ENCODE data around the gene AATF. TPM values are rescaled to one million over a fixed set of nuclear protein-coding genes. Genes with fewer than 3 reads are reported as not detected.
A peak's percentile ranks its signal among the peaks of the same experiment; 100 is the strongest.

AATF gene
- polyA plus RNA-seq (2013, experiment 1 of 2), result 118 TPM
- polyA plus RNA-seq (2013, experiment 2 of 2), result 114 TPM

DNA sequence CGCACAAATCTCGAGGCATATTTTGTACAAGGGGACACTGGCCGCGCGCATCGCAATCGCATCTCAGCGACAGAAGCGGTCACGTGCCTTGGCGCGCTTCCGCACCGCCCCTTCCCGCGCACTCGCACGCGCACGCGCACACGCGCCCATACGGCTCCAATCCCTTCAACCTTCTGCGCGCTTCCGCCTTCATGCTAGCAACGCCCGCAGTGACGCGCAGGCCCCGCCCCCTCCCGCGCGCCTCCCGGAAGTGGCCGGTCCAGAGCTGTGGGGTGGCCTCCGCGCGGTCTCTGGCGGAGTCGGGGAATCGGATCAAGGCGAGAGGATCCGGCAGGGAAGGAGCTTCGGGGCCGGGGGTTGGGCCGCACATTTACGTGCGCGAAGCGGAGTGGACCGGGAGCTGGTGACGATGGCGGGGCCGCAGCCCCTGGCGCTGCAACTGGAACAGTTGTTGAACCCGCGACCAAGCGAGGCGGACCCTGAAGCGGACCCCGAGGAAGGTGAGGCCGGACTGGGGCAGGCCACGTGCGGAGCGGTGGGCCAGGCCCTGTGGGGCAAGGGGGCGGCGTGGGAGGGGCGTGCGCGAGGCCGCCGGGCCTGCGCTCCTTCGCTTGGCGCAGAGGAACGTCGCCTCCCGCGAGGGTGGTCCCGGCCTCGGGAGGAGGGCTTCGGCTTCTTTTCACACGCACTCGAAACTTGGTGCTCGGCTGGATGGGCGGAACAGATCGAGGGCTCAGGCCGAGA lies at the start of gene AATF:
Gene AATF (plus strand): TSS at position 238 of the 744 bp plus-strand sequence. CDS start 172 bp downstream, at position 410.
- DNase-seq, result peak; percentile 98
- Histone ChIP-seq H3K18ac (ENCODE audit: low read length) (peak within 1 kb of the TSS; percentile 29), H4K5ac (ENCODE audit: low read length) (no peak within 1 kb of the TSS), H3K27me3 (ENCODE audit: insufficient read depth, low read length, poor library complexity) (peaks cover 4% of the 10 kb centered on the region), H3K4me2 (ENCODE audit: low read length) (peak within 1 kb of the TSS; percentile 94), H3K36me3 (ENCODE audit: control insufficient read depth, insufficient read depth, low read length) (peaks cover 6% of the 10 kb centered on the region), H3K23ac (ENCODE audit: low read length) (peak within 1 kb of the TSS; percentile 91), H3K56ac (ENCODE audit: low read length) (peak within 1 kb of the TSS; percentile 96), H3K79me2 (ENCODE audit: control insufficient read depth, insufficient read depth, low read length) (peaks cover 15% of the 10 kb centered on the region), H3K79me1 (ENCODE audit: low read length) (peaks cover 20% of the 10 kb centered on the region), H2AK5ac (ENCODE audit: low read length) (peak within 1 kb of the TSS; percentile 31), H2BK120ac (ENCODE audit: low read depth, low read length) (no peak within 1 kb of the TSS), H3K4me1 (ENCODE audit: control insufficient read depth, low read depth, low read length) (peaks cover 8% of the 10 kb centered on the region), H4K8ac (ENCODE audit: low read depth, low read length) (no peak within 1 kb of the TSS), H3K4ac (ENCODE audit: low read depth, low read length) (peak within 1 kb of the TSS; percentile 46), H3K27ac (ENCODE audit: low read depth, low read length) (peak within 1 kb of the TSS; percentile 82), H2BK15ac (replicated peaks; ENCODE audit: low read depth) (no peak within 1 kb of the TSS), H3K4me3 (ENCODE audit: low read length) (peak within 1 kb of the TSS; percentile 90), H3K9ac (ENCODE audit: low read length) (peak within 1 kb of the TSS; percentile 94), H2BK5ac (ENCODE audit: low read length) (peak within 1 kb of the TSS; percentile 64)
- no CpG with 5 or more reads among the region's 90 CpGs for WGBS (ENCODE audit: extremely low coverage, insufficient coverage, low lambda C conversion rate)

GRCh38 chr17:36899250-36900159 lies 49.2 kb upstream of the AATF start:
- Histone ChIP-seq H4K5ac (ENCODE audit: low read length) (no peak overlapping the region), H2BK5ac (ENCODE audit: low read length) (no peak overlapping the region), H3K9ac (ENCODE audit: low read length) (no peak overlapping the region), H3K27ac (ENCODE audit: low read depth, low read length) (no peak overlapping the region), H2BK15ac (replicated peaks; ENCODE audit: low read depth) (no peak overlapping the region), H3K23ac (ENCODE audit: low read length) (no peak overlapping the region), H3K36me3 (ENCODE audit: control insufficient read depth, insufficient read depth, low read length) (no peaks in the 10 kb centered on the region), H3K4me2 (ENCODE audit: low read length) (no peak overlapping the region), H2AK5ac (ENCODE audit: low read length) (no peak overlapping the region), H3K56ac (ENCODE audit: low read length) (no peak overlapping the region), H3K4me1 (ENCODE audit: control insufficient read depth, low read depth, low read length) (peaks cover 3% of the 10 kb centered on the region), H3K4ac (ENCODE audit: low read depth, low read length) (no peak overlapping the region), H2BK120ac (ENCODE audit: low read depth, low read length) (no peak overlapping the region), H3K79me2 (ENCODE audit: control insufficient read depth, insufficient read depth, low read length) (no peaks in the 10 kb centered on the region), H3K79me1 (ENCODE audit: low read length) (no peaks in the 10 kb centered on the region), H4K8ac (ENCODE audit: low read depth, low read length) (no peak overlapping the region), H3K4me3 (ENCODE audit: low read length) (no peak overlapping the region), H3K18ac (ENCODE audit: low read length) (no peak overlapping the region), H3K27me3 (ENCODE audit: insufficient read depth, low read length, poor library complexity) (no peaks in the 10 kb centered on the region)
- WGBS (ENCODE audit: extremely low coverage, insufficient coverage, low lambda C conversion rate), result no CpG with 5 or more reads among the region's 7 CpGs
- DNase-seq, result peak; percentile 70

DNA sequence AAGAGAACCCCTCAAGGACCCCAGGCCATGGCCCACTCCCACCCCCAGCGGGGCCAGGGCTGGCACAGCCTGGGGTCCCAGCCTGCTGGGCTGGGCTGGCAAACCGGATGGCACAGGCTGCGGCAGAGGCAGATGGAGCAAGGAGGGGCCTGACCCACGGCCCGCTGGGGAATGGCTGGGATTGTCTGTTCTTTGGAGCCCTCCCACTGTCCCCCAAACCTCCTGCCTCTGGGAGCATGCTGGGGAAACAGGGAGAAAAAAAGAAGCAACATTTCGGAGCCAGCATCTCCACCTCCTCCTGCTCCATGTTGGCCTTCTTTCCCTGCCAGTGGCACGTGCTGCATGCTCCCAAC lies 48.6 kb upstream of the AATF start:
- Histone ChIP-seq H3K27ac (ENCODE audit: low read depth, low read length) (no peak overlapping the region), H3K9ac (ENCODE audit: low read length) (no peak overlapping the region), H3K36me3 (ENCODE audit: control insufficient read depth, insufficient read depth, low read length) (no peaks in the 10 kb centered on the region), H3K4me2 (ENCODE audit: low read length) (no peak overlapping the region), H2BK5ac (ENCODE audit: low read length) (no peak overlapping the region), H2BK120ac (ENCODE audit: low read depth, low read length) (no peak overlapping the region), H4K8ac (ENCODE audit: low read depth, low read length) (no peak overlapping the region), H2BK15ac (replicated peaks; ENCODE audit: low read depth) (no peak overlapping the region), H3K18ac (ENCODE audit: low read length) (no peak overlapping the region), H3K4me3 (ENCODE audit: low read length) (no peak overlapping the region), H3K56ac (ENCODE audit: low read length) (no peak overlapping the region), H3K27me3 (ENCODE audit: insufficient read depth, low read length, poor library complexity) (no peaks in the 10 kb centered on the region), H3K4me1 (ENCODE audit: control insufficient read depth, low read depth, low read length) (peaks cover 3% of the 10 kb centered on the region), H3K79me2 (ENCODE audit: control insufficient read depth, insufficient read depth, low read length) (no peaks in the 10 kb centered on the region), H3K4ac (ENCODE audit: low read depth, low read length) (no peak overlapping the region), H3K23ac (ENCODE audit: low read length) (no peak overlapping the region), H2AK5ac (ENCODE audit: low read length) (no peak overlapping the region), H3K79me1 (ENCODE audit: low read length) (no peaks in the 10 kb centered on the region), H4K5ac (ENCODE audit: low read length) (no peak overlapping the region)
- WGBS (ENCODE audit: extremely low coverage, insufficient coverage, low lambda C conversion rate), result no CpG with 5 or more reads among the region's 7 CpGs
- no peak for DNase-seq

DNA sequence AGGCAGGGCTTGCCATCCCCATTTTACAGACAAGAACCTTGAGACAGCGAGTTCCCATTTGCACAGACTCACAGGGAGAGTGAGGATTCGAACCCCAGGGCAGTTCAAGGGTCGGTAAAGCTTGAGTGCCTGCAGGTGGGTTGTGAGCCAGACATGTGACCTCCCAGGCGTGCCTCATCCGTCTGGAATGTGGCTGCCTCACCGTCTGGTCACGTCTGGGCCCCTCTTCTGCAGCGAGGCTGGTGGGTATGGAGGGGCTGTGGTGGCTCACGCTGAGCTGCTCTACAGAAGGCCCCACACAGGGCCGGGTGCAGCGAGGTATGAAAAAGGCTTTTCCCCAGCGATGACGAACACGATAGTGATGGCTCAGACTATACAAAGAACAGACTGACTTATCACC lies 47.2 kb upstream of the AATF start:
- peak; percentile 93 for DNase-seq
- H3K56ac ChIP-seq (ENCODE audit: low read length), result no peak overlapping the region
- H3K18ac ChIP-seq (ENCODE audit: low read length), result no peak overlapping the region
- no peak overlapping the region for H3K4me2 ChIP-seq (ENCODE audit: low read length)
- no peak overlapping the region for H2BK15ac ChIP-seq (replicated peaks; ENCODE audit: low read depth)
- H3K27me3 ChIP-seq (ENCODE audit: insufficient read depth, low read length, poor library complexity), result no peaks in the 10 kb centered on the region
- no peak overlapping the region for H4K8ac ChIP-seq (ENCODE audit: low read depth, low read length)
- WGBS (ENCODE audit: extremely low coverage, insufficient coverage, low lambda C conversion rate), result no CpG with 5 or more reads among the region's 14 CpGs
- no peak overlapping the region for H4K5ac ChIP-seq (ENCODE audit: low read length)
- H2BK5ac ChIP-seq (ENCODE audit: low read length), result no peak overlapping the region
- no peak overlapping the region for H3K23ac ChIP-seq (ENCODE audit: low read length)
- no peaks in the 10 kb centered on the region for H3K79me1 ChIP-seq (ENCODE audit: low read length)
- no peak overlapping the region for H3K4ac ChIP-seq (ENCODE audit: low read depth, low read length)
- peak overlapping the region; percentile 12 for H2AK5ac ChIP-seq (ENCODE audit: low read length)
- H3K4me3 ChIP-seq (ENCODE audit: low read length), result no peak overlapping the region
- H3K79me2 ChIP-seq (ENCODE audit: control insufficient read depth, insufficient read depth, low read length), result no peaks in the 10 kb centered on the region
- H2BK120ac ChIP-seq (ENCODE audit: low read depth, low read length), result no peak overlapping the region
- H3K36me3 ChIP-seq (ENCODE audit: control insufficient read depth, insufficient read depth, low read length), result no peaks in the 10 kb centered on the region
- no peak overlapping the region for H3K27ac ChIP-seq (ENCODE audit: low read depth, low read length)
- peaks cover 3% of the 10 kb centered on the region for H3K4me1 ChIP-seq (ENCODE audit: control insufficient read depth, low read depth, low read length)
- no peak overlapping the region for H3K9ac ChIP-seq (ENCODE audit: low read length)

GRCh38 chr17:36907407-36907806 lies 41.3 kb upstream of the AATF start:
- no peak overlapping the region for H3K18ac ChIP-seq (ENCODE audit: low read length)
- no CpG with 5 or more reads among the region's 10 CpGs for WGBS (ENCODE audit: extremely low coverage, insufficient coverage, low lambda C conversion rate)
- no peak overlapping the region for H2BK15ac ChIP-seq (replicated peaks; ENCODE audit: low read depth)
- no peaks in the 10 kb centered on the region for H3K27me3 ChIP-seq (ENCODE audit: insufficient read depth, low read length, poor library complexity)
- no peak overlapping the region for H3K4me2 ChIP-seq (ENCODE audit: low read length)
- no peak overlapping the region for H2BK120ac ChIP-seq (ENCODE audit: low read depth, low read length)
- no peak overlapping the region for H3K27ac ChIP-seq (ENCODE audit: low read depth, low read length)
- H3K56ac ChIP-seq (ENCODE audit: low read length), result no peak overlapping the region
- H3K4me1 ChIP-seq (ENCODE audit: control insufficient read depth, low read depth, low read length), result peaks cover under 1% of the 10 kb centered on the region
- H3K79me1 ChIP-seq (ENCODE audit: low read length), result no peaks in the 10 kb centered on the region
- no peaks in the 10 kb centered on the region for H3K36me3 ChIP-seq (ENCODE audit: control insufficient read depth, insufficient read depth, low read length)
- H4K5ac ChIP-seq (ENCODE audit: low read length), result no peak overlapping the region
- no peak overlapping the region for H3K23ac ChIP-seq (ENCODE audit: low read length)
- no peak overlapping the region for H3K9ac ChIP-seq (ENCODE audit: low read length)
- no peak overlapping the region for H4K8ac ChIP-seq (ENCODE audit: low read depth, low read length)
- H3K4me3 ChIP-seq (ENCODE audit: low read length), result no peak overlapping the region
- H3K79me2 ChIP-seq (ENCODE audit: control insufficient read depth, insufficient read depth, low read length), result no peaks in the 10 kb centered on the region
- H3K4ac ChIP-seq (ENCODE audit: low read depth, low read length), result no peak overlapping the region
- DNase-seq, result no peak
- H2BK5ac ChIP-seq (ENCODE audit: low read length), result no peak overlapping the region
- no peak overlapping the region for H2AK5ac ChIP-seq (ENCODE audit: low read length)

Data from mesendoderm (in vitro differentiated cells).